SK-N-SH treated with all-trans-retinoic acid at 6 μM for 48 hours (cell line): Measurements from ENCODE around the gene CTIF.

ENCODE experiments used
- ATAC-seq: fragments of 200-7000 bp; cut with Tn5 transposase; 3 replicates; pipeline ENCODE4 v1.9.1; 2020; ENCODE audit warnings: mild to moderate bottlenecking, moderate library complexity
- ARNTL ChIP-seq: fragments of 450-650 bp; formaldehyde crosslinking; IDR thresholded peaks from 2 replicates; pipeline ENCODE4 v1.5.0; 2020; ENCODE audit warnings: low read depth, mild to moderate bottlenecking, moderate library complexity, borderline replicate concordance
- BACH2 ChIP-seq: fragments of 250-450 bp; sonication (Bioruptor Pico); IDR thresholded peaks from 2 replicates; pipeline ENCODE4 v1.9.0; 2021; ENCODE audit warnings: mild to moderate bottlenecking, borderline replicate concordance
- CREB5 ChIP-seq: fragments of 250-450 bp; sonication (Bioruptor Pico); IDR thresholded peaks from 2 replicates; pipeline ENCODE4 v1.5.1; 2020; ENCODE audit warnings: low read depth, mild to moderate bottlenecking, moderate library complexity
- CSDC2 ChIP-seq: fragments of 250-450 bp; sonication (Bioruptor Pico); IDR thresholded peaks from 2 replicates; pipeline ENCODE4 v1.5.0; 2020; ENCODE audit warnings: mild to moderate bottlenecking, moderate library complexity
- ESRRG ChIP-seq: fragments of 250-450 bp; sonication (Bioruptor Pico); IDR thresholded peaks from 2 replicates; pipeline ENCODE4 v1.6.1; 2021; ENCODE audit warnings: mild to moderate bottlenecking
- GLIS3 ChIP-seq: fragments of 250-450 bp; sonication (Bioruptor Pico); IDR thresholded peaks from 2 replicates; pipeline ENCODE4 v1.5.0; 2020; ENCODE audit warnings: mild to moderate bottlenecking, moderate library complexity
- ISL1 ChIP-seq: fragments of 250-450 bp; sonication (Bioruptor Pico); IDR thresholded peaks from 2 replicates; pipeline ENCODE4 v2.1.2; 2022; ENCODE audit warnings: mild to moderate bottlenecking, moderate library complexity
- PPARA ChIP-seq: fragments of 250-450 bp; sonication (Bioruptor Pico); IDR thresholded peaks from 2 replicates; pipeline ENCODE4 v1.5.0; 2020; ENCODE audit warnings: mild to moderate bottlenecking, borderline replicate concordance
- RARB ChIP-seq: fragments of 250-450 bp; sonication (Bioruptor Pico); IDR thresholded peaks from 2 replicates; pipeline ENCODE4 v1.8.0; 2021; ENCODE audit warnings: mild to moderate bottlenecking, moderate library complexity
- SNAI2 ChIP-seq: fragments of 250-450 bp; sonication (Bioruptor Pico); IDR thresholded peaks from 2 replicates; pipeline ENCODE4 v1.5.0; 2020; ENCODE audit warnings: mild to moderate bottlenecking, moderate library complexity
- TCF4 ChIP-seq: fragments of 250-450 bp; sonication (Bioruptor Pico); IDR thresholded peaks from 2 replicates; pipeline ENCODE4 v1.8.0; 2021; ENCODE audit warnings: mild to moderate bottlenecking, moderate library complexity, borderline replicate concordance
- TOX ChIP-seq: fragments of 250-450 bp; sonication (Bioruptor Pico); IDR thresholded peaks from 2 replicates; pipeline ENCODE4 v1.8.0; 2021; ENCODE audit warnings: mild to moderate bottlenecking, moderate library complexity, borderline replicate concordance
- TSHZ2 ChIP-seq: fragments of 250-450 bp; sonication (Bioruptor Pico); IDR thresholded peaks from 2 replicates; pipeline ENCODE4 v1.5.0; 2020; ENCODE audit warnings: mild to moderate bottlenecking, moderate library complexity
- ZC3H10 ChIP-seq: fragments of 250-450 bp; sonication (Bioruptor Pico); IDR thresholded peaks from 2 replicates; pipeline ENCODE4 v1.5.1; 2021; ENCODE audit warnings: mild to moderate bottlenecking, moderate library complexity
- ZFP3 ChIP-seq: fragments of 250-450 bp; sonication (Bioruptor Pico); IDR thresholded peaks from 2 replicates; pipeline ENCODE4 v1.5.0; 2020; ENCODE audit warnings: mild to moderate bottlenecking, moderate library complexity
- ZNF565 ChIP-seq: fragments of 450-650 bp; formaldehyde crosslinking; conservative IDR thresholded peaks from 2 replicates; pipeline ENCODE4 v1.5.0; 2020; ENCODE audit warnings: low read depth, mild to moderate bottlenecking, moderate library complexity
- ZNF70 ChIP-seq: fragments of 450-650 bp; formaldehyde crosslinking; IDR thresholded peaks from 2 replicates; pipeline ENCODE4 v1.5.0; 2020; ENCODE audit warnings: mild to moderate bottlenecking, moderate library complexity
- ZNF8 ChIP-seq: fragments of 450-650 bp; formaldehyde crosslinking; IDR thresholded peaks from 2 replicates; pipeline ENCODE4 v1.5.0; 2020; ENCODE audit warnings: mild to moderate bottlenecking, moderate library complexity
- TF ChIP-seq, protein P1 (sequence below): fragments of 250-450 bp; sonication (Bioruptor Pico); IDR thresholded peaks from 2 replicates; pipeline ENCODE4 v1.5.1; 2021; ENCODE audit warnings: mild to moderate bottlenecking, moderate library complexity
- TF ChIP-seq, protein P2 (sequence below): fragments of 250-450 bp; sonication (Bioruptor Pico); IDR thresholded peaks from 2 replicates; pipeline ENCODE4 v1.8.0; 2020; ENCODE audit warnings: mild to moderate bottlenecking, moderate library complexity, borderline replicate concordance
- TF ChIP-seq, protein P3 (sequence below): fragments of 250-450 bp; sonication (Bioruptor Pico); IDR thresholded peaks from 2 replicates; pipeline ENCODE4 v1.8.0; 2021; ENCODE audit warnings: low read depth, mild to moderate bottlenecking, moderate library complexity, borderline replicate concordance

Gene CTIF

DNA sequence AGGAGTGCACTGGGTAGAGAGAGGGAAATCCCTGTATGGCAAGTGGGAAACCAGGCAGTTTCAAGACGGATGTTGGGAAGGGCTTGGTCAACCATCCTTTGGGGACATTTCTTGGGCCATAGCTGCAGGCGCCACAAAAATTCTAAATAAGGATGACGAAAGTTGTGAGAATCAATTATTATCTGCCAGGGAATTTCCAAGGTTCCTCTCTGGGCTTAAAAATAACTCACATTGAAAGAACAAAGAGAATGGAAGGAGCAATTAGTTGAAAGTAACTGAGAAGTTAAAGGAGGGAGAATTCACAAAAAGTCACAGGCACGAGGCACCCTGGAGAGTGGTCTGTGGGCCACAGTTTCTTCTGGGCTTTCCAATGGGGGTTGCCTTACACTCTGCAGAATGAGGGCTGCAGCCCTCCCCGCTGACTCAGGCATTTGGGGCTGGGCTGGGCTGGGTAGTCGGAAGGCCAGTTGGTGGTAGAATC, 216.2 kb downstream of the CTIF start:
- ATAC-seq: no peak
- no peak for TF ChIP-seq ZNF70 (CRISPR knock-in tag)

GRCh38 chr18:48756511-48757226, 217.8 kb downstream of the CTIF start:
- TF ChIP-seq BACH2 (no peak), ISL1 (CRISPR knock-in tag) (no peak), CSDC2 (CRISPR knock-in tag) (no peak), PPARA (CRISPR knock-in tag) (no peak), TCF4 (CRISPR knock-in tag) (no peak), CREB5 (CRISPR knock-in tag) (no peak), ARNTL (CRISPR knock-in tag) (no peak), ZNF565 (CRISPR knock-in tag) (no peak), TOX (no peak), ZNF70 (CRISPR knock-in tag) (no peak), SNAI2 (no peak), ESRRG (CRISPR knock-in tag) (no peak), ZFP3 (CRISPR knock-in tag) (no peak), RARB (CRISPR knock-in tag) (no peak), ZNF8 (CRISPR knock-in tag) (no peak)
- TF ChIP-seq, protein P1, sequence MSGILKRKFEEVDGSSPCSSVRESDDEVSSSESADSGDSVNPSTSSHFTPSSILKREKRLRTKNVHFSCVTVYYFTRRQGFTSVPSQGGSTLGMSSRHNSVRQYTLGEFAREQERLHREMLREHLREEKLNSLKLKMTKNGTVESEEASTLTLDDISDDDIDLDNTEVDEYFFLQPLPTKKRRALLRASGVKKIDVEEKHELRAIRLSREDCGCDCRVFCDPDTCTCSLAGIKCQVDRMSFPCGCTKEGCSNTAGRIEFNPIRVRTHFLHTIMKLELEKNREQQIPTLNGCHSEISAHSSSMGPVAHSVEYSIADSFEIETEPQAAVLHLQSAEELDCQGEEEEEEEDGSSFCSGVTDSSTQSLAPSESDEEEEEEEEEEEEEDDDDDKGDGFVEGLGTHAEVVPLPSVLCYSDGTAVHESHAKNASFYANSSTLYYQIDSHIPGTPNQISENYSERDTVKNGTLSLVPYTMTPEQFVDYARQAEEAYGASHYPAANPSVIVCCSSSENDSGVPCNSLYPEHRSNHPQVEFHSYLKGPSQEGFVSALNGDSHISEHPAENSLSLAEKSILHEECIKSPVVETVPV (CRISPR knock-in tag): no peak
- TF ChIP-seq, protein P2, sequence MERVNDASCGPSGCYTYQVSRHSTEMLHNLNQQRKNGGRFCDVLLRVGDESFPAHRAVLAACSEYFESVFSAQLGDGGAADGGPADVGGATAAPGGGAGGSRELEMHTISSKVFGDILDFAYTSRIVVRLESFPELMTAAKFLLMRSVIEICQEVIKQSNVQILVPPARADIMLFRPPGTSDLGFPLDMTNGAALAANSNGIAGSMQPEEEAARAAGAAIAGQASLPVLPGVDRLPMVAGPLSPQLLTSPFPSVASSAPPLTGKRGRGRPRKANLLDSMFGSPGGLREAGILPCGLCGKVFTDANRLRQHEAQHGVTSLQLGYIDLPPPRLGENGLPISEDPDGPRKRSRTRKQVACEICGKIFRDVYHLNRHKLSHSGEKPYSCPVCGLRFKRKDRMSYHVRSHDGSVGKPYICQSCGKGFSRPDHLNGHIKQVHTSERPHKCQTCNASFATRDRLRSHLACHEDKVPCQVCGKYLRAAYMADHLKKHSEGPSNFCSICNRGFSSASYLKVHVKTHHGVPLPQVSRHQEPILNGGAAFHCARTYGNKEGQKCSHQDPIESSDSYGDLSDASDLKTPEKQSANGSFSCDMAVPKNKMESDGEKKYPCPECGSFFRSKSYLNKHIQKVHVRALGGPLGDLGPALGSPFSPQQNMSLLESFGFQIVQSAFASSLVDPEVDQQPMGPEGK (CRISPR knock-in tag): no peak
- TF ChIP-seq, protein P3, sequence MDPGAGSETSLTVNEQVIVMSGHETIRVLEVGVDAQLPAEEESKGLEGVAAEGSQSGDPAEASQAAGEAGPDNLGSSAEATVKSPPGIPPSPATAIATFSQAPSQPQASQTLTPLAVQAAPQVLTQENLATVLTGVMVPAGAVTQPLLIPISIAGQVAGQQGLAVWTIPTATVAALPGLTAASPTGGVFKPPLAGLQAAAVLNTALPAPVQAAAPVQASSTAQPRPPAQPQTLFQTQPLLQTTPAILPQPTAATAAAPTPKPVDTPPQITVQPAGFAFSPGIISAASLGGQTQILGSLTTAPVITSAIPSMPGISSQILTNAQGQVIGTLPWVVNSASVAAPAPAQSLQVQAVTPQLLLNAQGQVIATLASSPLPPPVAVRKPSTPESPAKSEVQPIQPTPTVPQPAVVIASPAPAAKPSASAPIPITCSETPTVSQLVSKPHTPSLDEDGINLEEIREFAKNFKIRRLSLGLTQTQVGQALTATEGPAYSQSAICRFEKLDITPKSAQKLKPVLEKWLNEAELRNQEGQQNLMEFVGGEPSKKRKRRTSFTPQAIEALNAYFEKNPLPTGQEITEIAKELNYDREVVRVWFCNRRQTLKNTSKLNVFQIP (CRISPR knock-in tag): no peak
- no peak for ATAC-seq

DNA sequence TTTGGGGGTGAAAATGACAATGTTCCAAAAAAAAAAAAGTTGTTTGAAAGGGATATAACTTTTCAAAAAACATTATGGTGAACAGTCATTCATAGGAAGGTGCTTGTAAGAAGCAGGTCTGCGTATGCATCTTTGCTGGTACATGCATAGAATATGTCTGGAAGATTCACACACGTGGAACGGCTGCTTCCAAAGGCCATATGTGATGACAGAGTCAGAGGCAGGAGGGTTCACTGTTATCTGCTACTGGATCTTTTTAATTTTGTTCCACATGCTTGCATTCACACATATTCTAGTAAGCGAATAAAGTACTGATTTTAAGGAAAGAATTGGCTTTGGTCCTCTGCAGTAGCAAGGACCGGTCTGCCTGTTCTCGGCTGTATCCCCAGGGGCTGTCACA, 218.5 kb downstream of the CTIF start:
- ATAC-seq: no peak

More for the DNA sequence above, 218.5 kb downstream of the CTIF start:
- no peak for TF ChIP-seq ARNTL (CRISPR knock-in tag)
- no peak for TF ChIP-seq SNAI2
- TF ChIP-seq ZNF8 (CRISPR knock-in tag): no peak
- no peak for TF ChIP-seq BACH2
- no peak for TF ChIP-seq TSHZ2 (CRISPR knock-in tag)
- no peak for TF ChIP-seq CSDC2 (CRISPR knock-in tag)
- no peak for TF ChIP-seq GLIS3 (CRISPR knock-in tag)
- no peak for TF ChIP-seq ZFP3 (CRISPR knock-in tag)
- no peak for TF ChIP-seq ZC3H10
- TF ChIP-seq CREB5 (CRISPR knock-in tag): no peak
